AG04450 (cell line): ENCODE data around the gene COL8A2. TPM values are rescaled to one million over a fixed set of nuclear protein-coding genes. Genes with fewer than 3 reads are reported as not detected.
A peak's percentile ranks its signal among the peaks of the same experiment; 100 is the strongest.
"Not testable (repeated sequence)": the region's sequence is repeated elsewhere in the genome, so short reads cannot be mapped to it uniquely, and the experiment has no call there.

Source experiments
- CTCF ChIA-PET: fragments of 300-600, 350-600 bp; formaldehyde crosslinking; extraction: SDS; loops from one replicate; lab custom pipeline; 2022; ENCODE audit warnings: antibody characterized with exemption, inconsistent platforms; lab: Charles Lee
- POLR2A ChIA-PET: fragments of 350-600 bp; formaldehyde crosslinking; extraction: SDS; loops from one replicate; lab custom pipeline; 2021; ENCODE audit warnings: antibody characterized with exemption, inconsistent platforms; lab: Yijun Ruan, JAX
- DNase-seq: peaks from one replicate; pipeline ENCODE4 v3.0.0-alpha.2; 2011; ENCODE audit warnings: low read depth, low spot score
- H3K27ac ChIP-seq: one replicate; pipeline ENCODE4 v1.5.1; 2012; ENCODE audit warnings: low read depth, low read length, control low read depth
- H3K27me3 ChIP-seq: one replicate; pipeline ENCODE4 v1.6.0; 2012; ENCODE audit warnings: low read length; ENCODE audit not compliant: control insufficient read depth, insufficient read depth
- H3K4me3 ChIP-seq: 2 replicates; pipeline ENCODE4 v1.5.1; 2011; ENCODE audit warnings: mild to moderate bottlenecking, low read depth, low read length, control low read depth
- H3K9me3 ChIP-seq: 2 replicates; pipeline ENCODE4 v1.5.1; 2012; ENCODE audit warnings: low read length; ENCODE audit not compliant: control insufficient read depth, insufficient read depth
- polyA plus RNA-seq: library from polyadenylated mRNA; depleted of rRNA; stranded (reverse); fragments of >200 nt; gene quantifications from 2 replicates; pipeline ENCODE4 v1.2.3, GENCODE V29; 2011
- TF ChIP-seq, protein P1 (sequence below): IDR thresholded peaks from 2 replicates; pipeline ENCODE4 v1.5.1; 2011; ENCODE audit warnings: low read depth, low read length, control low read depth, inconsistent platforms

COL8A2 gene
- polyA plus RNA-seq, 1 experiment: 1.5 TPM

DNA sequence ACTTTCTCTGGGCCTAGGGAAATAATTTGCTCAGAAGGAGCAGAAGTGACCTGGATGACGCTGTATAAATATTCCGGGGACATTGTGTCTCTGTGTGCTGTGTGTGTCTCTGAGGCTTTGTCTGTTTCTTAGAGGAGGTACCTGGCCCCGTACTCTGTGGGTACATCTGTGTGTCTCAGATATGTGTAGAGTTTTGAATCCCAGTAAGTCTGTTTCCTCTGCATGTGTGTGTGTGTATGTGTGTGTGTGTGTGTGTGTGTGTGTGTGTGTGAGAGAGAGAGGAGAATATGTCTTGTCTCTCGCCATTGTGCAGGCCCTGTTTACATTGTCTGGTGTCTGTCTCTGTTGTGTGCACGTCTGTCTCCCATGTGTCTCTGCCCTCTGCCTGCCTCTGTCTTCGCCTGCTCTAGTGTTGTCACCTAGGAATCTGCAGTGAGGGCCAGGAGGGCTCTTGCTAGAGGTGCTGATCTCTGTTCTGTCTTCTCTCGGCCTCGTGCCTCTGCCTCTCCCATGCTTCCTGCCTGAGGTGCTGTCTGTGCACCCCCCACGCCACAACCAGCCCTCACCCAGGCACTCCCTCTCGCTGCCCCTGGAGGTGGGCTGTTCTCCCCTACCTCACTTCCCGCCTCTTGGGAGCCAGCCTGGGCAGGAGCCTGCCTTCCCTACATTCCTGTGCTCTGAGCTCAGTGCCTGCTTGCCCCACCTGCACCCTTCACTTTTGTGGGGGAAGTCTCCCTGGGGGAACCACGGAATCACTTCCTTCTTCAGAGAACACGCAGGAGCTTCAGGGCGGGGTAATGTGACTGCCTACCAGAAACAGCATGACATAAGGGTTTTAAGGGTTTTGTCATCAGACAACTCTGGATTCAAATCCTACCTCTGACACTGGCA, 36.9 kb upstream of the COL8A2 start:
- Histone ChIP-seq H3K4me3 (peak overlapping the region; percentile 66), H3K27ac (peak overlapping the region; percentile 21), H3K27me3 (no peaks in the 10 kb centered on the region), H3K9me3 (no peaks in the 10 kb centered on the region; the same call in 1 of the 2 replicates)
- CTCF ChIA-PET: interaction anchor here (0.6 to 2.6 kb wide), 12 partner anchors 8 to 138 kb away, joined by 3 to 19 read pairs (median 6); partner anchors contain the start of gene TRAPPC3
- POLR2A ChIA-PET: interaction anchor here (0.8 to 1.0 kb wide), 2 partner anchors 12 to 26 kb away, joined by 3 to 12 read pairs; partner anchors contain the start of gene TRAPPC3
- no peak for DNase-seq
- TF ChIP-seq, protein P1, sequence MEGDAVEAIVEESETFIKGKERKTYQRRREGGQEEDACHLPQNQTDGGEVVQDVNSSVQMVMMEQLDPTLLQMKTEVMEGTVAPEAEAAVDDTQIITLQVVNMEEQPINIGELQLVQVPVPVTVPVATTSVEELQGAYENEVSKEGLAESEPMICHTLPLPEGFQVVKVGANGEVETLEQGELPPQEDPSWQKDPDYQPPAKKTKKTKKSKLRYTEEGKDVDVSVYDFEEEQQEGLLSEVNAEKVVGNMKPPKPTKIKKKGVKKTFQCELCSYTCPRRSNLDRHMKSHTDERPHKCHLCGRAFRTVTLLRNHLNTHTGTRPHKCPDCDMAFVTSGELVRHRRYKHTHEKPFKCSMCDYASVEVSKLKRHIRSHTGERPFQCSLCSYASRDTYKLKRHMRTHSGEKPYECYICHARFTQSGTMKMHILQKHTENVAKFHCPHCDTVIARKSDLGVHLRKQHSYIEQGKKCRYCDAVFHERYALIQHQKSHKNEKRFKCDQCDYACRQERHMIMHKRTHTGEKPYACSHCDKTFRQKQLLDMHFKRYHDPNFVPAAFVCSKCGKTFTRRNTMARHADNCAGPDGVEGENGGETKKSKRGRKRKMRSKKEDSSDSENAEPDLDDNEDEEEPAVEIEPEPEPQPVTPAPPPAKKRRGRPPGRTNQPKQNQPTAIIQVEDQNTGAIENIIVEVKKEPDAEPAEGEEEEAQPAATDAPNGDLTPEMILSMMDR: no peak

DNA sequence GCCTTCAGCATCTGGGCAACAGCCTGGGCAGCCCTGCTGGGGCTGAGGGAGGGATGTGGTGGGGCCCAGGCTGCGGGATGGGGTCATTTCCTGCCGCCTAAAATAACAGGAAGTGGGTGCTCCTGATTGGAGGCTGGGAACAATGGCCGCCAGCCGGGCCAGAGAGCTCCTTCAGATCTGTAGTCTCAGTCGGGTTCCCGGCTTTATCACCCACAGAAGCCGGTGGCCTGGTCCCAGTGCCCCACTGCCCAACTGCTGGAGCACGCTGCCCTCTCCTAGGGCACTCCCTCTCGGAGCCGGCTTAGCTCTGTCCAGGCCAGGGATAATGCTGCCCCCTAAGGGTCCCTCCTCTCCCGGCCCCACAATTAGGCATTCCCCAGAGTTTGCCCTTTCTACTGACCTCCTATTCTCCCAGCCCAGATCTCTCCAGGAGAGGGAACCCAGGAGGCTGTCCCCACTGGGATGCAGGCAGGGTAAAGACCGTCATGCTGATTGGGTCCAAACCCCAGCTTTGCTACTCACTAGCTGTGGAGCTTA, 36.0 kb upstream of the COL8A2 start:
- peak overlapping the region; percentile 78 for H3K27ac ChIP-seq
- H3K9me3 ChIP-seq: no peaks in the 10 kb centered on the region; the same call in 1 of the 2 replicates
- ChIA-PET CTCF (interaction anchor here (0.5 to 2.4 kb wide), 14 partner anchors 9 to 163 kb away, joined by 3 to 19 read pairs (median 4); partner anchors contain the start of gene TRAPPC3), POLR2A (interaction anchor here (0.8 to 1.5 kb wide), 4 partner anchors 11 to 146 kb away, joined by 3 to 12 read pairs (median 3); partner anchors contain the start of genes SH3D21 and TRAPPC3)
- H3K4me3 ChIP-seq: peak overlapping the region; percentile 66
- no peak for DNase-seq
- TF ChIP-seq, protein P1: peak; percentile 56
- H3K27me3 ChIP-seq: no peaks in the 10 kb centered on the region

DNA sequence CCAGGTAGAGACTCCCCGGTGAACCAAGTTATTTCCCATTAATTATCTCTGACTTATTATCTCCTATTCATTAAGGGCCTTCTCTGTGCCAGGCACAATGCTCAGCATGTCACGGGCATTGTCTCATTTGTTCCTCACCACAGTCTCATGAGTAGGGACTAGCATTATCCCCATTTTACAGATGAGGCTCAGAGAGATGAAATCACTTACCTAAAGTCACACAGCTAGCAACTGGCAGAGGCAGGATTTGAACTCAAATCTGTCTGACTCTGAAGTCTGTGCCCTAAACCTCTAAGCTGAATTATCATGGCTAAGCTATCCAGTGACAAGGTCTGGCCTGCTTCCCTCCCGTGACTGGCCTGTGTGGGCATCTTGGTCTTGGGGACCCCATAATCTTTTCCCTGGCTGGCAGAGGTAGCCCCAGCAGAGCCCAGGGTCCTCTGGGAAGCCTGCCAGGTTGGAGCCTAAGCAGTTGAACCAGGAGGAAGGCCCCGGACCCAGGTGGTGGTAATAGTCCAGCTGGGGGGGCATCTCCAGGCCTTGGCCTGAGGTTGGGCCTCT, 35.4 kb upstream of the COL8A2 start:
- Histone ChIP-seq H3K27me3 (no peaks in the 10 kb centered on the region), H3K4me3 (peak overlapping the region; percentile 66), H3K27ac (peak overlapping the region; percentile 78), H3K9me3 (no peaks in the 10 kb centered on the region; the same call in 1 of the 2 replicates)
- CTCF ChIA-PET: interaction anchor here (0.5 to 2.4 kb wide), 12 partner anchors 9 to 163 kb away, joined by 3 to 19 read pairs (median 5); partner anchors contain the start of gene TRAPPC3
- POLR2A ChIA-PET: interaction anchor here (1.0 to 1.5 kb wide), 3 partner anchors 11 to 146 kb away, joined by 3 to 12 read pairs (median 3); partner anchors contain the start of genes SH3D21 and TRAPPC3
- TF ChIP-seq, protein P1: no peak
- no peak for DNase-seq

- POLR2A ChIA-PET: interaction anchor here (1.0 to 1.5 kb wide), 3 partner anchors 13 to 147 kb away, joined by 3 read pairs; partner anchors contain the start of genes SH3D21 and THRAP3
- TF ChIP-seq, protein P1: no peak
- Histone ChIP-seq H3K27ac (peak overlapping the region; percentile 78), H3K9me3 (no peaks in the 10 kb centered on the region; the same call in 1 of the 2 replicates), H3K4me3 (peak overlapping the region; percentile 26), H3K27me3 (no peaks in the 10 kb centered on the region)
- CTCF ChIA-PET: interaction anchor here (2.0 to 2.4 kb wide), 3 partner anchors 10 to 126 kb away, joined by 12 to 19 read pairs (median 16); partner anchors contain the start of gene TRAPPC3
- DNase-seq: no peak
Observed at GRCh38 chr1:36159614-36160387, 34.8 kb upstream of the COL8A2 start.

GRCh38 chr1:36158827-36159252, 33.8 kb upstream of the COL8A2 start:
- H3K4me3 ChIP-seq: peak overlapping the region; percentile 94
- POLR2A ChIA-PET: interaction anchor here (1.1 kb wide), 1 partner anchor 65 kb away, joined by 3 read pairs; the partner anchor contains the start of gene THRAP3
- H3K27me3 ChIP-seq, H3K27ac ChIP-seq, DNase-seq, H3K9me3 ChIP-seq: not testable (repeated sequence)
- CTCF ChIA-PET: interaction anchor here (0.6 kb wide), 1 partner anchor 12 kb away, joined by 6 read pairs; no protein-coding TSS in a partner anchor
